ENCODE data around the gene RFT1. TPM values are rescaled to one million over a fixed set of nuclear protein-coding genes. Genes with fewer than 3 reads are reported as not detected.

The RFT1 gene
- total RNA-seq, 1 donor from 2014 or later: 17.2 TPM

DNA sequence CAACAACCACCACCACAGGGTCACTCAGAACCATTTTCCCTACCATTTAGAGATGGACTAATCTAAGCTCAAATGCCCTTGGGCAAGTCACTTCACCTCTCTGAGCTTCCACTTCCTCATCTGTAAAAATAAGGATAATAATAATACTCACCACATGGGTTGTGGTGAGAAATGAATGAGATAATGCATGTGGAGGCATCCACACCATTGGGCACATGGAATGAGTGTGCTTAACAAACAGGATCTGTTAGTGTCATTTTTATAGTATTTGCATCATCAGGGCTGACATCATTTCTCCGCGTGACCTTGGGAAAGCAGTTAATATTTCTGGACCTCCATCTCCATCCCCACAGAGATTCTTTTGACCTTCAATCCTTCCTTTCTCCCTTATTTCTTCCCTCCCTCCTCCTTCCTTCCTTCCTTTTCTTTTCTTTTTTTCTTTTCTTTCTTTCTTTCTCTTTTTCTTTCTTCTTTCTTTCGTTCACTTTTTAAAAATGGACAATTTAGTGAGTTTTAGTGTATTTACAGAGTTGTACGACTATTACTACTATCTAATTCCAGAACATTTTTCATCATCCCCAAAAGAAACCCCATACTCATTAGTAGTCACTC lies 7.7 kb upstream of the RFT1 start:
- Mint-ChIP-seq H3K9me3 (no peaks in the 10 kb centered on the region), H3K27me3 (ENCODE audit: insufficient read depth, low read depth) (peaks cover 7% of the 10 kb centered on the region), H3K27ac (no peak overlapping the region), H3K4me1 (no peaks in the 10 kb centered on the region), H3K4me3 (no peak overlapping the region), H3K36me3 (no peaks in the 10 kb centered on the region)
- no peak for TF ChIP-seq EZH2 (IDR thresholded peaks at IDR 0.05)
- TF ChIP-seq EZH2phosphoT487 (IDR thresholded peaks at IDR 0.05): no peak
- no peaks in the 10 kb centered on the region for H3F3A ChIP-seq (ENCODE audit: low read depth)
- DNase-seq (ENCODE audit: low spot score): no peak
- H3K36me3 ChIP-seq: no peaks in the 10 kb centered on the region
- no peak overlapping the region for H2AFZ ChIP-seq (replicated peaks)
- no peak overlapping the region for H3K27ac ChIP-seq
- no peak overlapping the region for H3K9ac ChIP-seq
- H3K4me2 ChIP-seq: no peak overlapping the region
- H4K20me1 ChIP-seq (ENCODE audit: low read depth): no peaks in the 10 kb centered on the region
- H3K27me3 ChIP-seq: no peaks in the 10 kb centered on the region
- H3K79me2 ChIP-seq (ENCODE audit: low read depth): no peaks in the 10 kb centered on the region
- H3K9me3 ChIP-seq (ENCODE audit: low read depth): no peaks in the 10 kb centered on the region
- no peak overlapping the region for H3K4me3 ChIP-seq
- H3K4me1 ChIP-seq: no peaks in the 10 kb centered on the region

GRCh38 chr3:53137221-53137620 lies 7.0 kb upstream of the RFT1 start:
- DNase-seq (ENCODE audit: low spot score): no peak
- H3K36me3 Mint-ChIP-seq: no peaks in the 10 kb centered on the region
- no peak overlapping the region for H3K27ac Mint-ChIP-seq
- Histone ChIP-seq H3K27me3 (no peaks in the 10 kb centered on the region), H3K27ac (no peak overlapping the region), H3K79me2 (ENCODE audit: low read depth) (no peaks in the 10 kb centered on the region), H3K4me3 (no peak overlapping the region), H2AFZ (replicated peaks) (no peak overlapping the region), H3F3A (ENCODE audit: low read depth) (no peaks in the 10 kb centered on the region), H3K9me3 (ENCODE audit: low read depth) (no peaks in the 10 kb centered on the region), H3K9ac (no peak overlapping the region), H3K4me1 (no peaks in the 10 kb centered on the region), H3K4me2 (no peak overlapping the region), H4K20me1 (ENCODE audit: low read depth) (no peaks in the 10 kb centered on the region), H3K36me3 (no peaks in the 10 kb centered on the region)
- no peaks in the 10 kb centered on the region for H3K9me3 Mint-ChIP-seq
- no peaks in the 10 kb centered on the region for H3K4me1 Mint-ChIP-seq
- H3K4me3 Mint-ChIP-seq: no peak overlapping the region
- peaks cover 5% of the 10 kb centered on the region for H3K27me3 Mint-ChIP-seq (ENCODE audit: insufficient read depth, low read depth)
- TF ChIP-seq EZH2phosphoT487 (IDR thresholded peaks at IDR 0.05): no peak
- no peak for TF ChIP-seq CTCF (IDR thresholded peaks at IDR 0.05)
- no peak for TF ChIP-seq EZH2 (IDR thresholded peaks at IDR 0.05)

- Histone ChIP-seq H3K4me2 (no peak overlapping the region), H3K4me3 (no peak overlapping the region), H3K4me1 (no peaks in the 10 kb centered on the region), H3K36me3 (no peaks in the 10 kb centered on the region), H3K79me2 (ENCODE audit: low read depth) (peaks cover 5% of the 10 kb centered on the region), H3K9ac (no peak overlapping the region), H3K27me3 (no peaks in the 10 kb centered on the region), H3K9me3 (ENCODE audit: low read depth) (no peaks in the 10 kb centered on the region), H3K27ac (no peak overlapping the region), H2AFZ (replicated peaks) (no peak overlapping the region), H4K20me1 (ENCODE audit: low read depth) (no peaks in the 10 kb centered on the region), H3F3A (ENCODE audit: low read depth) (no peaks in the 10 kb centered on the region)
- TF ChIP-seq CTCF (IDR thresholded peaks at IDR 0.05) (peak; percentile 72), EZH2 (IDR thresholded peaks at IDR 0.05) (no peak)
- H3K9me3 Mint-ChIP-seq: no peaks in the 10 kb centered on the region
- peak; percentile 81 for DNase-seq (ENCODE audit: low spot score)
- no peaks in the 10 kb centered on the region for H3K36me3 Mint-ChIP-seq
- no peak overlapping the region for H3K27ac Mint-ChIP-seq
- H3K27me3 Mint-ChIP-seq (ENCODE audit: insufficient read depth, low read depth): peaks cover 5% of the 10 kb centered on the region
- peaks cover 7% of the 10 kb centered on the region for H3K4me1 Mint-ChIP-seq
- H3K4me3 Mint-ChIP-seq: no peak overlapping the region
Observed at GRCh38 chr3:53134631-53135232, 4.5 kb upstream of the RFT1 start.

GRCh38 chr3:53132347-53132746 lies 2.1 kb upstream of the RFT1 start:
- H3K9me3 ChIP-seq (ENCODE audit: low read depth): no peaks in the 10 kb centered on the region
- Mint-ChIP-seq H3K4me3 (no peak overlapping the region), H3K4me1 (peaks cover 14% of the 10 kb centered on the region), H3K9me3 (no peaks in the 10 kb centered on the region), H3K36me3 (no peaks in the 10 kb centered on the region), H3K27me3 (ENCODE audit: insufficient read depth, low read depth) (peaks cover 5% of the 10 kb centered on the region), H3K27ac (no peak overlapping the region)
- no peaks in the 10 kb centered on the region for H3F3A ChIP-seq (ENCODE audit: low read depth)
- H3K27ac ChIP-seq: no peak overlapping the region
- peaks cover 6% of the 10 kb centered on the region for H3K4me1 ChIP-seq
- TF ChIP-seq EZH2phosphoT487 (IDR thresholded peaks at IDR 0.05): no peak
- no peak for TF ChIP-seq CTCF (IDR thresholded peaks at IDR 0.05)
- TF ChIP-seq EZH2 (IDR thresholded peaks at IDR 0.05): no peak
- no peak overlapping the region for H2AFZ ChIP-seq (replicated peaks)
- no peak overlapping the region for H3K4me2 ChIP-seq
- DNase-seq (ENCODE audit: low spot score): no peak
- H4K20me1 ChIP-seq (ENCODE audit: low read depth): no peaks in the 10 kb centered on the region
- no peak overlapping the region for H3K9ac ChIP-seq
- no peak overlapping the region for H3K4me3 ChIP-seq
- H3K27me3 ChIP-seq: no peaks in the 10 kb centered on the region
- H3K36me3 ChIP-seq: no peaks in the 10 kb centered on the region
- H3K79me2 ChIP-seq (ENCODE audit: low read depth): peaks cover 25% of the 10 kb centered on the region

Data from neural progenitor cell (in vitro differentiated cells).